ENCODE measurements around the gene TOPBP1.
A peak's percentile ranks its signal among the peaks of the same experiment; 100 is the strongest.

Gene TOPBP1

GRCh38 chr3:133661454-133662277 lies at the start of gene TOPBP1:
TSS of gene TOPBP1 (minus strand) at chr3:133661941. CDS start at chr3:133661127, 814 bp downstream.
- H3K9ac ChIP-seq (ENCODE audit: low read length) = peak within 1 kb of the TSS; percentile 96

GRCh38 chr3:133711013-133711412 lies 49.3 kb upstream of the TOPBP1 start:
- no peaks in the 10 kb centered on the region for H3K27me3 ChIP-seq (ENCODE audit: control insufficient read depth, insufficient read depth, low read length)
- no peaks in the 10 kb centered on the region for H3K4me1 ChIP-seq (ENCODE audit: control insufficient read depth, insufficient read depth, low read length)
- H3K9ac ChIP-seq (ENCODE audit: low read length) = no peak overlapping the region
- no peaks in the 10 kb centered on the region for H3K36me3 ChIP-seq (ENCODE audit: control insufficient read depth, insufficient read depth, low read length)
- no peak overlapping the region for H3K4me3 ChIP-seq (ENCODE audit: low read length)
- H3K9me3 ChIP-seq (ENCODE audit: control insufficient read depth, low read length) = no peaks in the 10 kb centered on the region

More at GRCh38 chr3:133661454-133662277, at the start of gene TOPBP1:
- Histone ChIP-seq H3K9me3 (ENCODE audit: control insufficient read depth, low read length) (no peaks in the 10 kb centered on the region), H3K4me1 (ENCODE audit: control insufficient read depth, insufficient read depth, low read length) (peaks cover 15% of the 10 kb centered on the region), H3K4me3 (ENCODE audit: low read length) (peak within 1 kb of the TSS; percentile 95), H3K27me3 (ENCODE audit: control insufficient read depth, insufficient read depth, low read length) (no peaks in the 10 kb centered on the region), H3K36me3 (ENCODE audit: control insufficient read depth, insufficient read depth, low read length) (no peaks in the 10 kb centered on the region)

GRCh38 chr3:133709139-133709750 lies 47.5 kb upstream of the TOPBP1 start:
- H3K36me3 ChIP-seq (ENCODE audit: control insufficient read depth, insufficient read depth, low read length) = no peaks in the 10 kb centered on the region
- no peaks in the 10 kb centered on the region for H3K27me3 ChIP-seq (ENCODE audit: control insufficient read depth, insufficient read depth, low read length)
- H3K4me1 ChIP-seq (ENCODE audit: control insufficient read depth, insufficient read depth, low read length) = no peaks in the 10 kb centered on the region
- no peak overlapping the region for H3K4me3 ChIP-seq (ENCODE audit: low read length)
- H3K9ac ChIP-seq (ENCODE audit: low read length) = no peak overlapping the region
- H3K9me3 ChIP-seq (ENCODE audit: control insufficient read depth, low read length) = no peaks in the 10 kb centered on the region

GRCh38 chr3:133706033-133706432 lies 44.3 kb upstream of the TOPBP1 start:
- Histone ChIP-seq H3K4me1 (ENCODE audit: control insufficient read depth, insufficient read depth, low read length) (no peaks in the 10 kb centered on the region), H3K36me3 (ENCODE audit: control insufficient read depth, insufficient read depth, low read length) (no peaks in the 10 kb centered on the region), H3K4me3 (ENCODE audit: low read length) (no peak overlapping the region), H3K27me3 (ENCODE audit: control insufficient read depth, insufficient read depth, low read length) (no peaks in the 10 kb centered on the region), H3K9me3 (ENCODE audit: control insufficient read depth, low read length) (no peaks in the 10 kb centered on the region), H3K9ac (ENCODE audit: low read length) (no peak overlapping the region)

GRCh38 chr3:133703915-133704314 lies 42.2 kb upstream of the TOPBP1 start:
- H3K9ac ChIP-seq (ENCODE audit: low read length) = no peak overlapping the region
- H3K36me3 ChIP-seq (ENCODE audit: control insufficient read depth, insufficient read depth, low read length) = no peaks in the 10 kb centered on the region
- no peaks in the 10 kb centered on the region for H3K9me3 ChIP-seq (ENCODE audit: control insufficient read depth, low read length)
- H3K27me3 ChIP-seq (ENCODE audit: control insufficient read depth, insufficient read depth, low read length) = no peaks in the 10 kb centered on the region
- no peaks in the 10 kb centered on the region for H3K4me1 ChIP-seq (ENCODE audit: control insufficient read depth, insufficient read depth, low read length)
- no peak overlapping the region for H3K4me3 ChIP-seq (ENCODE audit: low read length)

GRCh38 chr3:133701435-133702358 lies 40.0 kb upstream of the TOPBP1 start:
- H3K9ac ChIP-seq (ENCODE audit: low read length) = no peak overlapping the region
- H3K27me3 ChIP-seq (ENCODE audit: control insufficient read depth, insufficient read depth, low read length) = no peaks in the 10 kb centered on the region
- no peak overlapping the region for H3K4me3 ChIP-seq (ENCODE audit: low read length)
- no peaks in the 10 kb centered on the region for H3K4me1 ChIP-seq (ENCODE audit: control insufficient read depth, insufficient read depth, low read length)
- no peaks in the 10 kb centered on the region for H3K36me3 ChIP-seq (ENCODE audit: control insufficient read depth, insufficient read depth, low read length)
- H3K9me3 ChIP-seq (ENCODE audit: control insufficient read depth, low read length) = no peaks in the 10 kb centered on the region

- no peak overlapping the region for H3K4me3 ChIP-seq (ENCODE audit: low read length)
- no peaks in the 10 kb centered on the region for H3K4me1 ChIP-seq (ENCODE audit: control insufficient read depth, insufficient read depth, low read length)
- H3K36me3 ChIP-seq (ENCODE audit: control insufficient read depth, insufficient read depth, low read length) = no peaks in the 10 kb centered on the region
- H3K9ac ChIP-seq (ENCODE audit: low read length) = no peak overlapping the region
- no peaks in the 10 kb centered on the region for H3K27me3 ChIP-seq (ENCODE audit: control insufficient read depth, insufficient read depth, low read length)
- H3K9me3 ChIP-seq (ENCODE audit: control insufficient read depth, low read length) = no peaks in the 10 kb centered on the region
Measured at GRCh38 chr3:133700351-133700750, 38.6 kb upstream of the TOPBP1 start.

- no peaks in the 10 kb centered on the region for H3K9me3 ChIP-seq (ENCODE audit: control insufficient read depth, low read length)
- H3K4me1 ChIP-seq (ENCODE audit: control insufficient read depth, insufficient read depth, low read length) = no peaks in the 10 kb centered on the region
- H3K9ac ChIP-seq (ENCODE audit: low read length) = no peak overlapping the region
- no peaks in the 10 kb centered on the region for H3K27me3 ChIP-seq (ENCODE audit: control insufficient read depth, insufficient read depth, low read length)
- H3K36me3 ChIP-seq (ENCODE audit: control insufficient read depth, insufficient read depth, low read length) = no peaks in the 10 kb centered on the region
- H3K4me3 ChIP-seq (ENCODE audit: low read length) = no peak overlapping the region
Measured at GRCh38 chr3:133699903-133700302, 38.2 kb upstream of the TOPBP1 start.

GRCh38 chr3:133699467-133699866 lies 37.7 kb upstream of the TOPBP1 start:
- H3K4me3 ChIP-seq (ENCODE audit: low read length) = no peak overlapping the region
- H3K4me1 ChIP-seq (ENCODE audit: control insufficient read depth, insufficient read depth, low read length) = no peaks in the 10 kb centered on the region
- H3K9ac ChIP-seq (ENCODE audit: low read length) = no peak overlapping the region
- H3K27me3 ChIP-seq (ENCODE audit: control insufficient read depth, insufficient read depth, low read length) = no peaks in the 10 kb centered on the region
- no peaks in the 10 kb centered on the region for H3K9me3 ChIP-seq (ENCODE audit: control insufficient read depth, low read length)
- H3K36me3 ChIP-seq (ENCODE audit: control insufficient read depth, insufficient read depth, low read length) = no peaks in the 10 kb centered on the region

GRCh38 chr3:133697960-133698359 lies 36.2 kb upstream of the TOPBP1 start:
- H3K9me3 ChIP-seq (ENCODE audit: control insufficient read depth, low read length) = no peaks in the 10 kb centered on the region
- no peaks in the 10 kb centered on the region for H3K4me1 ChIP-seq (ENCODE audit: control insufficient read depth, insufficient read depth, low read length)
- H3K9ac ChIP-seq (ENCODE audit: low read length) = no peak overlapping the region
- H3K27me3 ChIP-seq (ENCODE audit: control insufficient read depth, insufficient read depth, low read length) = no peaks in the 10 kb centered on the region
- H3K4me3 ChIP-seq (ENCODE audit: low read length) = no peak overlapping the region
- no peaks in the 10 kb centered on the region for H3K36me3 ChIP-seq (ENCODE audit: control insufficient read depth, insufficient read depth, low read length)

GRCh38 chr3:133695560-133696171 lies 33.9 kb upstream of the TOPBP1 start:
- Histone ChIP-seq H3K36me3 (ENCODE audit: control insufficient read depth, insufficient read depth, low read length) (no peaks in the 10 kb centered on the region), H3K9me3 (ENCODE audit: control insufficient read depth, low read length) (no peaks in the 10 kb centered on the region), H3K4me3 (ENCODE audit: low read length) (no peak overlapping the region), H3K4me1 (ENCODE audit: control insufficient read depth, insufficient read depth, low read length) (no peaks in the 10 kb centered on the region), H3K27me3 (ENCODE audit: control insufficient read depth, insufficient read depth, low read length) (no peaks in the 10 kb centered on the region), H3K9ac (ENCODE audit: low read length) (no peak overlapping the region)
